Limb (tissue), 2 donors: ENCODE results near the gene MAP3K6.
A peak's percentile ranks its signal among the peaks of the same experiment; 100 is the strongest.

Experiments
- DNase-seq, 2 donors: peaks; one replicate each; pipeline ENCODE4 v3.0.0-alpha.2; 2016; ENCODE audit errors: extremely low spot score in 2 of 2

Gene MAP3K6

DNA sequence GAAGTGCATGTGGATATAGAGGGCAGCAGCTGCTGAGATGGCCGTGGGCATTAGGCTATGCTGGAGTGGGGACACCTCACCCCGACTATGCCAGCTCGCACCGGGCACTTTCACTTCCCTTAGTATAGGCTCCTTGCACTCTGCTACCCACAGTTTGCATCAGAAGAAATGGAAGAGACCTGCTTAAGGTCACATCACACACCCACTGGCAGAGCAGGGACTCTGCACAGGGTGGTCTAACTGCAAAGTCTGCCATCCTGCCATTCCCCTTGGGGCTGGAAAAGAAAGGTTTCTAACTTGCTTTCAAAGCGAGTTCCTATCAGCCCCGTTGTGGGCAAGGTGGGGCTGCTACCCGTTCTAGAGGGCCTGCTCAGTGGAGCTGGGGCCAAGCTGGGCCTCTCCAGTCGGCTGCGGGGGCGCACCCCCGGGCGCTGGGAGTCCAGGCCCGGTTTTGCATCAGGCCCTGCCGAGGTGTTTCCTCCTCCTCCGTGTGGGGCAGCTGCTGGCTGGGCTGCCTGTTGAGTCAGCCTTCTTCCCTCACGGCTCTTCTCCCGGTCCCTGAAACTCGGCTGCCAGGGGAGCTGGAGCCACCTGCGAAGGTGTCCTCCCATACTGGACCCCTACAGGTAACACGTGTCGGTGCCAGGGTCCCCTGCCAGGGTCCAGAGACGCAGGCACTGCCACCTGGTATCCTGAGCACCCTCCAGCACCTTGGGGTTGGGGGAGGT lies 25.1 kb downstream of the MAP3K6 start, which contains the start of gene SYTL1:
Gene SYTL1, plus strand, starts transcription at position 498 of the 728 bp plus-strand sequence. CDS start 3,313 bp downstream, outside the sequence.
- no peak for DNase-seq

DNA sequence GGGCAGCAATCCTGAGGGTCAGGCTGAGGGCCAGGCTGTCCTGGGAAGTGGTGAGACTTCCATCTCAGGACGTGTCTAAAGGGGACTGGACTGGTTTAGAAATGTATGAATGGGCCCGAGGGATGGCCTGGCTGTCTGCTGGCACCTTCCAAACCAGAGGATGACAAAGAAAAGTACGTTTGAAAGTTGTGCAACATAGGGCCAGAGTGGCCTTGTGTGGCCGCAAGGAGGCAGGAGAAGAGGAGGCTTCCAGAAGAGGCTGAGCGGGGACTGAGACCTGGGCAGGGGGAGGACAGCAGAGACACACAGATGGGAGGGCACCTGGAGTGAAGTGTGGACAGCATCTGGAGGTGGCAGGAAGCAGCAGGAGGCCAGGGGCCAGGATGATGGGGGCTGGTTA lies 27.5 kb downstream of the MAP3K6 start:
- no peak for DNase-seq

DNA sequence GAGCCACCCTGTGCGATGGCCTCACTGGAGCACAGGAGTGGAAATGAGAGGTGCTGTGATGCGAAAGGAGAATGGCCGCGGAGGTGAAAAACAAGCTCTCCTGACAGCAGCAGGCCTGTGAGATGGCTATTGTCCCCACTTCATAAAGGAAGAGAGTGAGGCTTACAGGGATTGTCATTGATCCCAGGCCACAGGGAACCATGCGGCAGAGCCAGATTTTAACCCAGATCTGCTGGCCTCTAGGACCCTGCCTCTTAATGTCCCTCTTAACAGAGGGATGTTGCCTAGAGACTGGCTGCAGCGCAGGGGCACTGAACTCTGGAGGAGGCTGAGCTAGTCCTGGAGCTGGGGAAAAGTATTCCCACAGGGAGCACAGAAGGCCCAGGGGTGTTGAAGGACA lies 28.0 kb downstream of the MAP3K6 start:
- DNase-seq: no peak

DNA sequence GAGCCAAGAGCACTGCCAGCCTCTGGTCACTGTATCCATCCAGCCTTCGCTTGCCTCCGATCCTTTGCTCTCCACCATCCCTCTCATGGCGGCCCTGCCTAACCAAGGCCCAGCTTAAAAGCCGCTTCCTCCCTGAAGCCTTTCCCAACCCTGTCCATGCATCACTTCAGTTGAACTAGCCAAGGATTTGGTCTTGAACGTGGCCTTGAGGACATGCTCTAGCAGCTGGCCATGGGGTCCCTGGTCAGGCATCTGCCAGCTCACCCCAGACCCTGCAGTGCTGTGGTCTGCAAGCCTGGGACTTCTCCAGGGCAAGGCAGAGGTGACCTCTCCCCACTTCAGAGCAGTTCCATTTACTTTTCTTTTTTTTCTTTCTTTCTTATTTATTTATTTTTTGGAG lies 30.0 kb downstream of the MAP3K6 start:
- no peak for DNase-seq

DNA sequence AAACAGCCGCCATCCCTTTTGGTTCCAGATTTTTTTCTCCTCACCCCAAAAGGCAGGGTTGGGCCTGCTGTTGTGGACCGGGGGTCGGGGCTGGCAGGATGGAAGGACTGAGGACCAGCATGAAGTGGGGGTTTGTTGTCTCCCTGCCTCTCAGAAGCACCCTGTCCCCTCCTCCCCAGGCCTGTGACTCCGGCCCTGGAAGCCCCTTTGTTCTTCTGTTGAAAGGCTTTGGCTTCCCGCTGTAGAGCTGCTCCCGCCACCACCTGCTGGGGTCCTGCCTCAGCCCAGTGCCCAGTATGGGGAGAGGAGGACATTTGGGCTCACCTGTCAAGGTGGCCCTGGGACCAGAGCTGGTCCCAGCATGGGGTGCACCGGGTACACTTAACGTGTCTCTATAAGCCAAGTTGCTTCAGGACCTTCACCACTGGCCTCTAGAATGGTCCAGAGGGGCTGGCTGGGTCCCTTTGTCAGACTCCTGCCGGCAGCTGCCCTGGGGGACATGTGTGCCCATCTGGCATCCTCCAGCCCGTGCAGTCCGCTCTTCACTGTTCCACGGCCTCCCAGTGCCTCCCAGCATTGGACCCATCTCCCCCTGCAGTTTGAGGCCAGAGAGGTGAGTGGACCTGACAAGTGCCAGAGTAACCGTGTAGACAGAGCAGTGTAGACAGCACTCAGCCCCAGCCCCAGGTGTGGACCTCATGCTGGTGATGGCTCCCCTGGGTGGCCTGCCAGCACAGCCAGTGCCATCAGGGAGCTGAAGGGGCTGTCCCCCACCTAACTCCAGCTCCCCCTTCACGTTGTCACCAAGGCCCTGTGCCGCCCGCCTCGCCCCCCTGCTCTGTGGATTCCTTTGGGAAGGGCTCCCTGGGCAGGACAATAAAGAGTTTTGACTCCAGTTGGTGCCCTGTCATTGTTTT lies 31.0 kb downstream of the MAP3K6 start:
- no peak for DNase-seq

DNA sequence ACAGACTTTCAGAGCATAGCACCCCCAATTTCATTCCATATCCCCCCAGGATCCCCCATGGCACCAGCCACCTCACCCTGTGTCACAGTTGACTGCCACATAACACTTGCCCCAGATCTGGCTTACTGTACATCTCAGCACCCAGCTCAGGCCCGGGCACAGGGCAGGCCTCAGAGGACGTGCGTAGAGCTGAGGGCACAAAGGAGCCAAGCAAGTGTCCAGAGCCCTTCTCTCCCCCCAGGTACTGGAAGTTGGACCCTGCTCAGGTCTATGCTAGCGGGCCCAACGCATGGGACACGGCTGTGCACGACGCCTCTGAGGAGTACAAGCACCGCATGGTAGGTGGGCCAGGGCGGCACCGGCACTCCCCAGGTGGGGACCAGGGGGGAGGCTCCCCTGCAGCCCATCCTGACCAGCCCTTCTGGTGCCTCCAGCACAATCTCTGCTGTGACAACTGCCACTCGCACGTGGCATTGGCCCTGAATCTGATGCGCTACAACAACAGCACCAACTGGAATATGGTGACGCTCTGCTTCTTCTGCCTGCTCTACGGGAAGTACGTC lies 33.0 kb downstream of the MAP3K6 start:
- DNase-seq: no peak

DNA sequence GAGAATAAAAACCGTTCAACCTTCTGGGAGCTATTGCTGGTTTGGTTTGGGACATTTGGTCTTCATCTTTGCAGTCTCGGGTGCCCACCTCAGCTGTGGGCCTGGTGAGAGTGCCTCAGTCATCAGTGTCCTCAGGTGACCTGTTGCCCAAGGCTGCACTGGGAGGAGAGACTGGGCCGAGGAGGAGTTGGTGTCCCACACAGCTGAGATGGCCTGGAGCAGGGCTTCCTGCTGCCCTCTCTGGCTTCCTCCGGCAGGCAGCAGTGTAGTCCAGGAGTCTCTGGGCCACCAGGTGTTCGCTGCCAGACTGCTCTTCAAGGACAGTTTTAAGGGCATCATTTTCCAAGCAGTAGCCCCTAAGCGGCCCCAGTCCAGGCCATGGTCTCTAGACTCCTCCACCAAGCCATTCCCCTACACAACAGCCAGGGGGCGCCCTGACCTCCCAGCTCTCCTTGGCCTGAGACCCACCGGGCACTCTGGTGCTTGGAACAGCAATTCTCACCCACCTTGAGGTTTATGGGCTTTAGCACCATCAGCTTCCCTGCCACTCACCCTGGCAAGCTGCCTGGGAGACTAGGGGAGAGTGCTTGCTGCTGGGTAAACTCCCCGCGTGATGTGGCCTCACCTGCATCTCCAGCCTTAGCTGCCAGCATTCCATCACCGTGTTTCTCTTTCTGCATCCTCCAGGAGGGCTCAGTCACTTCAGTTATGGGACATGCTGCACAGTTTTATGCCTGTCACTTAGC lies 34.1 kb downstream of the MAP3K6 start:
- DNase-seq: peak in 1 of 2 donors; percentile 59

DNA sequence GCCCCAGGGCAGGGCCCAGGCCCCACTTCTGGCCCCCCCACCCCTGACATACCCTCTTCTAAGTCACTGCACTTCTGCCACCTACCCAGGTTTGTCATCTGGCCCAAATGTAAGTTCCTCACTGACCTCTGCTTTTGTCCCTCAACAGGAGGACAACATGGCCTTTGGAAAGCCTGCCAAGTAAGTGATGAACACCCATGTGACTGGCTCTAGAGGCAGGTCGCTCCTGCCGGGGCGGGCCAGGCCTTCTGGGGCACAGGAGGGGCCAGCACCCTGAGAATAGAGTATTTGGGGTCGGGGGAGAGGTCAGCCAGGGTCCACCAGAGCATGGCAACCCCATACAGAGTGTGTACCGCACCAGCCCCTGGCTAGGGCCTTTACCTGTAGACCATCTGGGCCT lies 34.8 kb downstream of the MAP3K6 start:
- DNase-seq: no peak

DNA sequence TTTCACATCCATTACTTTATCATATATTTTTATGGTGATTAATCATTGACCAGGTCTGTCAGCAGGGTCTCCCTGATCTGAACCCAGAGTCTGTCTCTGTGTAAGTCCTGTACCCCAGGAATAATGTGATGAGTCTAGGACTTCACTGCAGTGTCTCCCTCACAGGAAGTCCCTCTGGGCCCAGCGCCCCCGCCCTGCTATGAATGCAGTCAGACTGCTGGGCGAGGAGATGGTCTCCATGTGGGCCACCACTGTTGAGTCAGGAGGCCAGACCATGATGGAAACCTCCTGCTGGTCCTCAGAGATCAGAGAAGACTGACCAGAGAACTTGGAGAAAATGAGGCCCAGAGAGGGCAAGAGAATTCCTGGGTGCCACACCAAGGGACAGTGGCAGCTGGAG lies 35.3 kb downstream of the MAP3K6 start:
- DNase-seq: no peak

DNA sequence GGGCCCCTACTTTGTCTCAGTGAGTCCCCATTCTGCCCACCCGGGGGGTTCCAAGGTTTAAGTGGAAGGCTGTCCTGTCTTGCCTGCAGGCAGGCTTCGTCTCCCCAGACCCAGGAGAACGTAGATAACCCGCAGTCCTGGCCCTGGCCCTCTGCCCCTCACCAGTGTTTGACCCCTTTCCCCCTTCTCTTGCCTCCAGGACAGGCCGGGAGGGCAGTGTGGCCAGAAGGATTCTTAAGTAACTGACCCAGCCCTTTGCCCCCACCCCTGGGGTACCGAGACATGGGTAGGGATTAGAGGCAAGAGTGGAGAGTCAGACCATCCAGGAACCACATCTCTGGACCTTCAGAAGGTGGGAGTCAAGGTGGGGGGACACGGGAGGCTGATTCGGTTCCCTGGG lies 36.0 kb downstream of the MAP3K6 start:
- no peak for DNase-seq

DNA sequence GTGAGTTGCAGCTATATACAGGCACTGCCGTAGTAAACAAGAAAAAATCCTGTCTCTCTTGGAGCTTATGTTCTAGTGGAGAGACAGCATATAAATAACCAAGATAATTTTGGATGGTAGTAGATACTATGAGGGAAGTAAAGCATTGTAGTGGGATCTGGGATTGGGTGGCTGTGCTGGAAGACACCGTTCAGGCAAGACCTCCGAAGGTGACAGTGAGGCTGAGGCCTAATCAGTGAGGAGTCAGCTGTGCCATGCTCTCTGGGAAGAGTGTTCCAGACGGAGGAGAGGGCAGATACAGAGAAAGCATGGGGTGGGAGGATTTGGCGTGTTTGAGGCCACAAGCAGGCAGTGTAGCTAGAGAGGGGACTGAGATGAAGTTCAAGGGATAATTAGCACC lies 38.8 kb downstream of the MAP3K6 start:
- no peak for DNase-seq

DNA sequence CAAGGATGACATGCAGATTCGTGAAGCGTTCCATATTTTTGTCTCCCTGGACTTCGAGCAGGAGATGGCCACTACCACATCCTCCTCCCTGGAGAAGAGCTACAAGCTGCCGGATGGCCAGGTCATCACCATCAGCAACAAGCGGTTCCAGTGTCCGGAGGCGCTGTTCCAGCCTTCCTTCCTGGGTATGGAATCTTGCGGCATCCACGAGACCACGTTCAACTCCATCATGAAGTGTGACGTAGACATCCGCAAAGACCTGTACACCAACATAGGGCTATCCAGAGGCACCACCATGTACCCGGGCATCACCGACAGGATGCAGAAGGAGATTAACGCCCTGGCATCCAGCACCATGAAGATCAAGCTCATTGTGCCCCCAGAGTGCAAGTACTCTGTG lies 41.5 kb downstream of the MAP3K6 start:
- DNase-seq: no peak

DNA sequence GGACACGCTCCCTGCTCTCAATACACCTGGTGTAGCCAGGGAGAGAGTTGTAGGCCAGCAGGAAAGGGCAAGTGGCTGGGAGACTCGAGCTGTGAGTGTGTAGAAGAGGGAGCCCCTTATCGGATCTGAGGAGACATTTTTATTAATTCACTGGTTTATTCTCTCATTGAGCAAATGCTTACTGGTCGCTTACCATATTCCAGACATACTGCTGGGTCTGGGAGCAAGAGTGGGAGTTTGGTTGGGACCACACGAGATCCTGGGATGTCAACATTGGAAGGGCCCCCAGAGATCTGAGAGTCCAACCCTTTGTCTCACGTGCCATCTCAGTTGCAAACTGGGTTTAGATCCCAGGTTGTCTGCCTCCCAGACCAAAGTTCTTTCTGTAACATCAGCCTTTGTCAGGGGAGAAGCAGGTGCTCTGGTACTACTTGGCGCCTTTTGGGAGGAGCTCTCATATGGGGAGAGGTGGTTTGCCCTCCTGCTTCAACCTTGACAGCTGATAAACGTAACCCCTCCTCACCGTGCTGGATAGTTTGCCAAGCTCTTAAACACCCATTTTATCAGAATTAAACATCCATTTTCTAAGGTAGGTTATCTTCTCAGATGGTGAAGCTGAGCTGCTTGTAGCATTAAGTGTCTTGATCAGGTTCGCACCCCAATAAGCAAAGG lies 44.1 kb downstream of the MAP3K6 start:
- DNase-seq: no peak

DNA sequence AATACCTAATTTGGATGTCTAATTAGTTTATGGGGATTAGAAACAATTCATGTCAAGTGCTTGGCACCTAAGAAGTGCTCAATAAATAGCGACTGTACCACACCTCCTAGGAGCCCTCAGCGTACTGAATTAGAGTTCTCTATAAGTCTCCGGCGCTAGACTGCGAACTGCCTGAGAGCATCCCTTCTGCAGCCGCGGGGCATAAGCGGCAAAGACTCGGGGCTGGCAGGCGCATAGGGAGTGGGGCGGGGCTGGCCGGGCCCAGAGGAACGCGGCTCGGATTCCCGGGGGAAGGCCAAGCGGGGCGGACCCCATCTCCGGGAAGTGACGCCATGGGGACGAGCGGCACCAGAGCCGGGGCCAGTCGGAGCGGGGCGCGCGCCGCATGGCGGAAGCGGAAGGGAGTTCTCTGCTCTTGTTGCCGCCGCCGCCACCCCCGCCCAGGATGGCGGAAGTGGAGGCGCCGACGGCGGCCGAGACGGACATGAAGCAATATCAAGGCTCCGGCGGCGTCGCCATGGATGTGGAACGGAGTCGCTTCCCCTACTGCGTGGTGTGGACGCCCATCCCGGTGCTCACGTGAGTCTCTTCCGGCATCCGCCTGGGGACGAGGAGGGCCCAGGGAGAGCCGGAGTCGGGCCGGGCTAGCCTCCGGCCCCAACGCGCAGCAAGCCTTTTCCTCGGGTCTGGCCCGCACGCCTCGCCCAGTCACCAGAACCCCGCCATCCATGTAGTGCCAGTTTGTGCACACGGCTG lies 44.8 kb downstream of the MAP3K6 start, which contains the start of gene TMEM222:
Gene TMEM222, plus strand, starts transcription at position 351 of the 756 bp plus-strand sequence. Its CDS starts 35 bp downstream, at position 386.
- peak; percentile 96 to 98 for DNase-seq

DNA sequence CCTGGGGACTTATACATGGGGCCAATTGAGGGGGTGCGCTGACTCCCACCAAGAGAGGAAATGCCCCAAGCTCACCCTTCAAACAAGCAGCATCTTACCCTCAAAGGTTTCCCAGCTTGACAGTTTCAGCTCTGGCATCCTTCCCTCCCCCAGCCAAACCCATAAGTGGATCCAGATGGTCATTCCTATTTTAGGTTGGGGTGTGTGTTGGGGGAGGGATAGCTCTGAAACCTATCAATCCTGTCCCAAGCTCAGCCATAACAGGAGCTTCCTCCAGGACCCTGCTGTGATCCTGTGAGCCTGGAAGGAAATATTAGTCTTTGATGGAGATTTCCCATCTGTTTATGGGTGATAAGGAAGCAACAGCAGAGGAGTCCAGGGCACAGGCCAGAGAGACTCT lies 48.2 kb downstream of the MAP3K6 start:
- no peak for DNase-seq

DNA sequence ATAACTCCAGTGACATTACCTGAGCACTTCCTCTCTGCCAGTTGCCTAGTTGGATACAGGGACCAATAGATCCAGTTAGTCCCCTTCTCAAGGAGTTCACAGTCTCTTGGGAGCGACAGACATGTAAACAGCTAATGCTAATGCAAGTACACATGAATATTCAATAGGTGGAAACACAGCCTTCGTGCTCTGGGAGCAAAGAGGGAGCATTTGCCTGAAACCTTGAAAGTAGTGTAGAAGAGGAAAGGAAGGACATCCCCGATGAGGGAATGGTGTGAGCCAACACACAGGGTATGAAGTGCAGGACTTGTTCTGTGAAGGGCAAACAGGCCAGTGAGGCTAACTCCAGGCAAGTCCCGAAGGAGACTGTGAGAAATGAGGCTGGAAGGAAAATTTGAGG lies 48.6 kb downstream of the MAP3K6 start:
- no peak for DNase-seq

DNA sequence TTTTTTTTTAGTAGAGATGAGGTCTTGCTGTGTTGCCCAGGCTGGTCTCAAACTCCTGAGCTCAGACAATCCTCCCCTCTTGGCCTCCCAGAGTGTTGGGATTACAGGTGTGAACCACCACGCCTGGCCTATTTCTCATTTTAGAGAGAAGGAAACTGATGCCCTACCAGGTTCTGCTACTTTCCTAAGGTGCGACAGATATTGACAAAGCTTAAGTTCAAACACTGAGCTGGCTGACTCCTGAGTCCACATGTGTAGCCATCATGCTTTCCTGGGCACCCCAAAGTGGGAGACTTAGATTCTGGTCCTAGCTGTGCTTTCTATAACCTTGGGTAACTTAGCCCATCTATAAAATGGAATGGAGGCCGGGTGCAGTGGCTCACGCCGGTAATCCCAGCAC lies 49.9 kb downstream of the MAP3K6 start:
- no peak for DNase-seq

DNA sequence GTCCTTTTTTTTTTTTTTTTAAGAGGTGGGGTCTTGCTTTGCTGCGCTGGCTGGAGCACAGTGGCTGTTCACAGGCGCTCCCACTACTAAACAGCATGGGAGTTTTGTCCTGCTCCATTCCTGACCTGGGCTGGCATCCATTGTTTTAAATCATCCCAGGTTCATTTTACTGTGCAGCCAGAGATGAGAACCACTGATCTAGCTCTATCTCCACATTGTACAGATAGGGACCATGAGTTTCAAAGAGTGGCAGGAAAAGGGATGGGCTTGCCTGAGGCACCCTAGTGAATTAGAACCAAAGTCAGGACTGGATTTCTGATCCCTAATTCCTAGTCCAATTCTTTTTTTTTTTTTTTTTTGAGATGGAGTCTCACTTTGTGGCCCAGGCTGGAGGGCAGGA lies 52.0 kb downstream of the MAP3K6 start:
- no peak for DNase-seq

DNA sequence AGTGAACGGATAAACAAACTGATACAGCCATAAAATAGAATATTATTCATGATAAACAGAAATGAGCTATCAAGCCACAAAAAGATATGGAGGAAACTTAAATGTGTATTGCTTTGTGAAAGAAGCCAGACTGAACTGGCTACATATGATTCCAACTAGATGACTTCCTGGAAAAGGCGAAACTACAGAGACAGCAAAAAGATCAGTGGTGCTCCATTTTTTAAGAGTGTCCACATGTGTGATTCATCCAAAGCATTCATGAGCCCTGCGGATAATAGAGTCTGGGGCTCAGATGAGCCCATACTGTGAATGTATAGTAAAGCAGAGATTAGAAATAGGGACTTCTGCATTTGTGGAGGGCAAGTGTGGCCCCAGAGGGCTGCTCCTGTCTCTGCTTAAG lies 52.6 kb downstream of the MAP3K6 start:
- no peak for DNase-seq
